PC-3 (cell line): Measurements from ENCODE around the gene BNIP2. TPM values are rescaled to one million over a fixed set of nuclear protein-coding genes. Genes with fewer than 3 reads are reported as not detected.

Experiments
- ATAC-seq: fragments of 200-7000 bp; cut with Tn5 transposase; 2 replicates; pipeline ENCODE4 v1.9.1; 2020; ENCODE audit warnings: mild to moderate bottlenecking, moderate library complexity
- BruUV-seq: library from RNA; stranded (reverse); fragments of 400-500 nt; replicated peaks from 2 replicates; lab custom pipeline; 2021; lab: Mats Ljungman, UMichigan
- CTCF ChIA-PET: fragments of 300-600 bp; sonication (Branson Sonifier 250); formaldehyde crosslinking; loops from one replicate; lab custom pipeline; 2022; ENCODE audit warnings: antibody characterized with exemption; lab: Charles Lee
- POLR2A ChIA-PET: fragments of 300-600 bp; sonication (Branson Sonifier 250); formaldehyde crosslinking; loops from one replicate; lab custom pipeline; 2022; ENCODE audit warnings: antibody characterized with exemption; ENCODE audit not compliant: unreplicated experiment; lab: Charles Lee
- DNase-seq: peaks from one replicate; pipeline ENCODE4 v3.0.0-alpha.2; 2015
- H2AFZ ChIP-seq: fragments of 300-600 bp; sonication (generic); 2 replicates; pipeline ENCODE4 v1.6.0; 2016; ENCODE audit warnings: antibody characterized with exemption, low read length
- H3F3A ChIP-seq: fragments of 300-600 bp; sonication (generic); one replicate; pipeline ENCODE4 v1.6.0; 2017; ENCODE audit warnings: antibody characterized with exemption, low read length, control low read depth, mild to moderate bottlenecking; ENCODE audit not compliant: unreplicated experiment
- H3K27ac ChIP-seq: fragments of 300-600 bp; sonication (generic); 2 replicates; pipeline ENCODE4 v1.5.1; 2016; ENCODE audit warnings: mild to moderate bottlenecking, low read length
- H3K27me3 ChIP-seq: fragments of 300-600 bp; sonication (generic); 2 replicates; pipeline ENCODE4 v1.6.1; 2016; ENCODE audit warnings: low read length, mixed read lengths
- H3K36me3 ChIP-seq: fragments of 300-600 bp; sonication (generic); 2 replicates; pipeline ENCODE4 v1.6.1; 2016; ENCODE audit warnings: low read depth, mixed run types, low read length, mixed read lengths
- H3K4me1 ChIP-seq: fragments of 300-600 bp; sonication (generic); 2 replicates; pipeline ENCODE4 v1.5.1; 2016; ENCODE audit warnings: low read length; ENCODE audit not compliant: insufficient read depth
- H3K4me2 ChIP-seq: fragments of 300-600 bp; sonication (generic); 2 replicates; pipeline ENCODE4 v1.6.0; 2016; ENCODE audit warnings: low read length
- H3K4me3 ChIP-seq: fragments of 300-600 bp; sonication (generic); 2 replicates; pipeline ENCODE4 v1.5.1; 2016; ENCODE audit warnings: mild to moderate bottlenecking, low read length, mixed read lengths
- H3K79me2 ChIP-seq: fragments of 300-600 bp; sonication (generic); 2 replicates; pipeline ENCODE4 v1.6.1; 2017; ENCODE audit warnings: low read length, mixed read lengths
- H3K9ac ChIP-seq: fragments of 300-600 bp; sonication (generic); 2 replicates; pipeline ENCODE4 v1.6.0; 2016; ENCODE audit warnings: mild to moderate bottlenecking, low read length
- H3K9me2 ChIP-seq: fragments of 300-600 bp; sonication (generic); replicated peaks from 2 replicates; pipeline ENCODE4 v1.6.1; 2016; ENCODE audit warnings: mixed run types, low read length, mixed read lengths
- H3K9me3 ChIP-seq: fragments of 300-600 bp; sonication (generic); 2 replicates; pipeline ENCODE4 v1.6.1; 2016; ENCODE audit warnings: low read length, mixed read lengths
- H4K20me1 ChIP-seq: fragments of 300-600 bp; sonication (generic); 2 replicates; pipeline ENCODE4 v1.6.1; 2016; ENCODE audit warnings: low read length, mixed read lengths
- CTCF ChIP-seq: fragments of 300-600 bp; sonication (generic); conservative IDR thresholded peaks from 2 replicates; pipeline ENCODE4 v1.5.1; 2017; ENCODE audit warnings: antibody characterized with exemption, low read depth, mild to moderate bottlenecking, low read length
- EZH2 ChIP-seq: fragments of 300-600 bp; sonication (generic); IDR thresholded peaks from one replicate; pipeline ENCODE4 v1.6.1; 2017; ENCODE audit warnings: antibody characterized with exemption, mild to moderate bottlenecking, low read length; ENCODE audit not compliant: unreplicated experiment
- EZH2phosphoT487 ChIP-seq: fragments of 300-600 bp; sonication (generic); IDR thresholded peaks from 2 replicates; pipeline ENCODE4 v1.6.1; 2018; ENCODE audit warnings: mild to moderate bottlenecking, antibody characterized with exemption, low read length, borderline replicate concordance
- intact Hi-C: fragments of 100-400 bp; cut with micrococcal nuclease; formaldehyde crosslinking; loops from 2 replicates; pipeline ENCODE4 v1.9.0; 2023
- total RNA-seq: library from RNA; depleted of rRNA; stranded (reverse); fragments of >200 nt; gene quantifications from 2 replicates; pipeline ENCODE4 v1.2.3, GENCODE V29; 2014

The BNIP2 gene
- total RNA-seq, 1 experiment from 2014 or later, result 46.1 TPM

GRCh38 chr15:59689626-59690236 is 611 bp upstream of the BNIP2 start:
- BruUV-seq, result no TSS peak
- Histone ChIP-seq H3K9me2 (no peaks in the 10 kb centered on the region), H3K9ac (peak overlapping the region; percentile 54; the same call in 1 of the 2 replicates), H3K4me2 (peak overlapping the region; percentile 87), H3K4me1 (peaks cover 19% of the 10 kb centered on the region), H4K20me1 (peaks cover 34% of the 10 kb centered on the region), H3K4me3 (peak overlapping the region; percentile 98), H3K36me3 (no peaks in the 10 kb centered on the region; the same call in 1 of the 2 replicates), H3K79me2 (peaks cover 44% of the 10 kb centered on the region), H3K27me3 (no peaks in the 10 kb centered on the region), H3F3A (no peaks in the 10 kb centered on the region), H3K9me3 (no peaks in the 10 kb centered on the region), H3K27ac (no peak overlapping the region), H2AFZ (peak overlapping the region; percentile 96)
- ChIA-PET CTCF (interaction anchor here (0.7 kb wide), 1 partner anchor 635 kb away, joined by 4 read pairs; no protein-coding TSS in a partner anchor), POLR2A (no interaction called here)
- peak; percentile 63 for ATAC-seq
- TF ChIP-seq CTCF, result no peak
- no peak for TF ChIP-seq EZH2
- no peak for TF ChIP-seq EZH2phosphoT487
- DNase-seq, result peak; percentile 52
- intact Hi-C loops, result loop anchor here (2.0 to 5.0 kb wide), 2 partner anchors 35 to 228 kb away; no protein-coding TSS in a partner anchor

GRCh38 chr15:59688423-59688781 is 718 bp downstream of the BNIP2 start:
- BruUV-seq, result TSS peak; percentile 43
- ChIA-PET CTCF (no interaction called here), POLR2A (interaction anchor here (0.6 to 0.7 kb wide), 2 partner anchors 594 to 1970 kb away, joined by 3 to 5 read pairs; no protein-coding TSS in a partner anchor)
- H3K27ac ChIP-seq, result peak overlapping the region; percentile 81
- H3K4me3 ChIP-seq, result peak overlapping the region; percentile 98
- peaks cover 43% of the 10 kb centered on the region for H4K20me1 ChIP-seq
- H3K9ac ChIP-seq, result peak overlapping the region; percentile 95
- no peaks in the 10 kb centered on the region; the same call in 1 of the 2 replicates for H3K36me3 ChIP-seq
- no peaks in the 10 kb centered on the region for H3K27me3 ChIP-seq
- H3K9me2 ChIP-seq, result no peaks in the 10 kb centered on the region
- DNase-seq (peak; percentile 27), ATAC-seq (peak; percentile 28)
- intact Hi-C loops, result no loop called here
- H3F3A ChIP-seq, result no peaks in the 10 kb centered on the region
- H2AFZ ChIP-seq, result peak overlapping the region; percentile 86
- peaks cover 57% of the 10 kb centered on the region for H3K79me2 ChIP-seq
- H3K4me2 ChIP-seq, result peak overlapping the region; percentile 87
- no peaks in the 10 kb centered on the region for H3K9me3 ChIP-seq
- TF ChIP-seq EZH2 (no peak), CTCF (no peak), EZH2phosphoT487 (no peak)
- peaks cover 19% of the 10 kb centered on the region for H3K4me1 ChIP-seq

GRCh38 chr15:59687836-59688235 is 1.3 kb downstream of the BNIP2 start:
- peak overlapping the region; percentile 98 for H3K4me3 ChIP-seq
- H3K79me2 ChIP-seq, result peaks cover 63% of the 10 kb centered on the region
- H3K9me3 ChIP-seq, result no peaks in the 10 kb centered on the region
- H3K27me3 ChIP-seq, result no peaks in the 10 kb centered on the region
- no peaks in the 10 kb centered on the region; the same call in 1 of the 2 replicates for H3K36me3 ChIP-seq
- no peak for TF ChIP-seq EZH2
- TF ChIP-seq EZH2phosphoT487, result no peak
- TF ChIP-seq CTCF, result no peak
- H4K20me1 ChIP-seq, result peaks cover 48% of the 10 kb centered on the region
- intact Hi-C loops, result no loop called here
- no TSS peak for BruUV-seq
- CTCF ChIA-PET, result no interaction called here
- peaks cover 19% of the 10 kb centered on the region for H3K4me1 ChIP-seq
- POLR2A ChIA-PET, result no interaction called here
- H3K27ac ChIP-seq, result no peak overlapping the region
- no peak for ATAC-seq
- peak overlapping the region; percentile 95 for H3K9ac ChIP-seq
- no peak overlapping the region for H2AFZ ChIP-seq
- no peak for DNase-seq
- no peaks in the 10 kb centered on the region for H3K9me2 ChIP-seq
- H3F3A ChIP-seq, result no peaks in the 10 kb centered on the region
- H3K4me2 ChIP-seq, result peak overlapping the region; percentile 87
